LNCAP (cell line): ENCODE measurements around the gene CCDC54.

Source experiments
- TF ChIP-seq, protein P1 (sequence below): fragments of 450-650 bp; IDR thresholded peaks from 2 replicates; pipeline ENCODE4 v1.5.1; 2017; ENCODE audit warnings: mild to moderate bottlenecking

The CCDC54 gene

DNA sequence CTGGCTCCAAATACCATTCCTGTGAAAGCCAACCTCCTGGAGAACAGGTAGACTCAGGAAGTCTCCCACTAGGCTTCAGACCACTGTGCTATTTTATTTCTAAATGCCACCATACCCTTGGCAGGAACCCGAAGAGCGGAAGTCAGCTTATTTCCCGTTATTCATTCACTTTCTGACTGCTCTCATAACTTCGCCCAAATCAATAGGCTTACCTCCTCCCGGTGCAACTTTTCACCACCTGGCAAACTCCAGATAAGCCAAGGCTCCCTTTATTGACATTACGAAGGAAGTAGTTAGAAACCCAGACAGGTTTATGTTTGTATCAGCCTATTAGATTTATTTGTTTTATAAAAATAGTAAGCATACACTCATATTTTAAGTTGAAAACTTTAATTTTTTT, 3.3 kb upstream of the CCDC54 start:
- TF ChIP-seq, protein P1, sequence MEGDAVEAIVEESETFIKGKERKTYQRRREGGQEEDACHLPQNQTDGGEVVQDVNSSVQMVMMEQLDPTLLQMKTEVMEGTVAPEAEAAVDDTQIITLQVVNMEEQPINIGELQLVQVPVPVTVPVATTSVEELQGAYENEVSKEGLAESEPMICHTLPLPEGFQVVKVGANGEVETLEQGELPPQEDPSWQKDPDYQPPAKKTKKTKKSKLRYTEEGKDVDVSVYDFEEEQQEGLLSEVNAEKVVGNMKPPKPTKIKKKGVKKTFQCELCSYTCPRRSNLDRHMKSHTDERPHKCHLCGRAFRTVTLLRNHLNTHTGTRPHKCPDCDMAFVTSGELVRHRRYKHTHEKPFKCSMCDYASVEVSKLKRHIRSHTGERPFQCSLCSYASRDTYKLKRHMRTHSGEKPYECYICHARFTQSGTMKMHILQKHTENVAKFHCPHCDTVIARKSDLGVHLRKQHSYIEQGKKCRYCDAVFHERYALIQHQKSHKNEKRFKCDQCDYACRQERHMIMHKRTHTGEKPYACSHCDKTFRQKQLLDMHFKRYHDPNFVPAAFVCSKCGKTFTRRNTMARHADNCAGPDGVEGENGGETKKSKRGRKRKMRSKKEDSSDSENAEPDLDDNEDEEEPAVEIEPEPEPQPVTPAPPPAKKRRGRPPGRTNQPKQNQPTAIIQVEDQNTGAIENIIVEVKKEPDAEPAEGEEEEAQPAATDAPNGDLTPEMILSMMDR = no peak

DNA sequence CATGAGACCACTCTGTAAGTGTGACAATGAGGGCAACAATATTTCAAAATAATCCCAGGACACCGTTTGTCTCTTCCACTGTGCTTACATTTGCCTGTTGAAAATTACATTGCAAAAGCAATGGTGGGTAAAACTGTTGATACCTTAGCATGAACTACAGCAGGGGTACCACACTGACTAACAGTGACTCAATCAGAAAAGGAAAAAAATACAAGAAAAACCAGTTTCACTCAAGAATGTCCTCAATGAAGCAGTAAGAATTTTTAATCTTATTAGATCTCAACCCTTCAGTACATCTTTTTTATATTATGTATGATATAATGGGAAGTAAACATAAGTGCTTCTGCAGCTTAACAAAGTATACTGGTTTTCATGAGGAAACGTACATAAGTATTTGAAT, 1.6 kb upstream of the CCDC54 start:
- TF ChIP-seq, protein P1 = no peak

DNA sequence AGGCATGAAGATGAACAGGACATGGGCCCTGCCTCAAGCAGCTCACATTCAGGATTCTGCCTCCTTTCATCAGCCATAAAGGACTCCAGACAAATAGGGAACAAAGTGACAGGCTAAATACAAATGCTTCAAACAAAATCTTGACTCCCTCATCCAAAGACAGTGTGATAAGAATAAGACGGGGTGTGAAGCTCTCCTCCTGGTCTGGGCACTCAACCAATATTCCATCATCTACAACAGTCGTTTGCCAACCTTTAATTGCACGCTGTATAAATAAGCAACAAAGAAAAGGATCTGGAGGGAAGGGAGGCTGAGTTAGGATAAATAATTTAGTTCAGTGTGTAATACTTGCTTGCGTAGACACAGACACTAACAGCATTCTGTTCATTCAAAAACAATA, 5.4 kb downstream of the CCDC54 start:
- TF ChIP-seq, protein P1 = no peak

DNA sequence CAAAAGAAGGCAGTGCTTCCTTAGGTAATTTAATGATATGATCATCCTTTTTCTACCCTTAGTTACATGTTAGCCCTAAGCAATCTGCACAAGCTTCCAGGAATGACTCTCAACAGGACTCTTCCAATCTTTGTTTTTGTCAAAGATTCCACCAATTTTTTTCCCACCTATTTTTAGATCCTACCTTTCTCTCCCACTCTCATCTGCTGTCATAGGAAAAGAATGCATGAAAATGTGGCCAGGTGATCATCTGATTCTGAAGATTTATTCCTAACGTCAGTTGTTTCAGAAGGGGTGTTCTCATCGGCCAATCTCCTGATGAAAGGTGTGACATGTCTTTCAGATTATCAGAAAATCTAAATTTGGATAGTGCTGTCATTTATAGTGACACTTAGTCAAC, 7.2 kb downstream of the CCDC54 start:
- TF ChIP-seq, protein P1 = no peak

DNA sequence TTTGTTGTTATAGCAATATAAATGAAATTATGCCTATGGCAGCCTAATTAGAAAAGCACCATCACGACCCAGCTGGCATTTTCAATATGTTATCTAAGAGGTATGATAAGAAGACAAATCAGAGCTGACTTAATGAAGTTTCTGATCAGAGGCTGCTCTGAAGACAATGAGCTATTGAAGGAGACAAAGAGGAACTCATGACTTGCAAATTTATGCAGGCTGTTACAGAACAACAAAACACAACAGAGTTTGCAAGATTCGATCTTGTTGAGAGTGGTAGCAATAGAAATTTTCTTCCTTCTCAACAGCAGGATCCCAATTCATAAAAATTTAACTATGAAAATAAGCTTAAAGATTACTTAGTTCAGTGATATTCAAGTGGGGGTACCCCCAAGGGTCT, 7.7 kb downstream of the CCDC54 start:
- TF ChIP-seq, protein P1 = no peak

DNA sequence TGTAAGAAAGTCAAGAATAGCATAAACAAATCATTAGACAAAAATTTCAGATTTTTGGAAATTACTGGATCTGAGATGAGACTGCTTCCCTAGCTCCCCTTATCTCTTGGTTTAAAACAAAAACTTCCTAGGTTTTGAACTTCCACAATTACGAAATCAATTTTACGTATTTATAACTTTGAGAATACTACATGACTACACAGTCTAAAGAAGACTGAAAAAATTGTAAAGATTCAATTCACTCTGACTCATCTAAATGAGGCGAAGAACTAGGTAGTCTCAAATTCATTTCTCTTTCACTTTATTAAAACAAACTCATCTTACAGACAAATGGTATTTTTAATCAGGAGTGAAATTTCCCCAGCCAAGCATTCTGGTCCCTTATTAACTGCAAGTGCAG, 10.3 kb downstream of the CCDC54 start:
- TF ChIP-seq, protein P1 = no peak

DNA sequence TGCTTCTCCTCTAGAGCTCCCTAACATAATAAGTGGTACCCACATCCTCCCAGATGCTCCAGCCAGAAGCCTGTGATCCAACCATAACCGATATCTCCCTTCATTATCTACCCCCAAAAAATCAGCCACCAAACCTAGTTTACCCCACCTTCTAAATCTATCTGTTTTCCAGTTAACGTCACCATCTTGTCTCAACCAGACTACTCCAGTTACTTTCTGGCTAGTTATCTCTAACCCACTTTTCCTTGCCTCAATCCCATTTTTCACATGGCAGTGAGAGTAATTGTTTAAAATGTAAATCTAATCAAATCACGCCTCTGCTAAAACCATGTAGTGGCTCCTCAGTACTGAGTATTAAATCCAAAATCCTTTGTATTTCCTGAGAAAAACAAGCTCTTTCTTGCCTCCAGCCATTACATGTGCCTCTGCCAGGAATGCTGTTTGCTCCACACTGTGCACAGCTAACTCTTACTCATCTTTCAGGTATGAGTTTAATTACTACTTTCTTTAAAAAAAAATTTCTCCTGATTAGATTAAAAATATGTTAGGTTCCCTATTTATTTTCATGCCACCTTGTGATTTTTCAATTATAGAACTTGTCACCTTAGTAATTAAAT, 15.4 kb downstream of the CCDC54 start:
- TF ChIP-seq, protein P1 = no peak

DNA sequence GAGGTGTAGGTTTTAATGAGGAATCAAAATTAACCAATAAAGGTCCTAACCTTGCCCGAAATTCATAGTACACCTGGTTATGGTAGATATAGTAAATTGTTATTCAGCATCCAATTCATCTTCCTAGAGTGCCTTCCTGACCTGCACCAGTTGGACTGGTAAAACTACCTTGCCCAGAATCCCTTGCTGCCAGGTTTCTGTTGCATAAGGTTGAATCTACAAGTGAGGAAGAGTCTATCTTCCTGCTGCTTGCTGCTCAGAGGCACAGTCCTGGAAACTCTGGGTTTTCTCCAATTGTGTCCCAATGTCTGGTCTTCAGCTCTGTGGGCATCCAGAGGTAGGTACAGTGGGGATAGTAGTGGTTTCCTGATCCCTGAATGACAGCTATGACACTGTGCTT, 17.3 kb downstream of the CCDC54 start:
- TF ChIP-seq, protein P1 = no peak
